ENCODE results near the gene TMEM117.

The TMEM117 gene

GRCh38 chr12:43979450-43979849, 143.6 kb downstream of the TMEM117 start:
- Histone ChIP-seq H4K20me1 (ENCODE audit: insufficient read depth) (no peaks in the 10 kb centered on the region), H3K79me2 (ENCODE audit: insufficient read depth, low read depth) (no peaks in the 10 kb centered on the region), H3K27me3 (ENCODE audit: insufficient read depth, low read depth) (no peaks in the 10 kb centered on the region), H3K4me2 (no peak overlapping the region), H3K4me1 (ENCODE audit: low read depth, poor library complexity, severe bottlenecking) (peaks cover 17% of the 10 kb centered on the region), H3K4me3 (IDR thresholded peaks at IDR 0.05; ENCODE audit: insufficient read depth, low read depth, low read length) (no peak overlapping the region), H3K27ac (no peak overlapping the region), H3K36me3 (ENCODE audit: insufficient read depth) (no peaks in the 10 kb centered on the region), H2AFZ (ENCODE audit: low read depth) (no peak overlapping the region), H3K9ac (no peak overlapping the region)
- TF ChIP-seq, protein P1, sequence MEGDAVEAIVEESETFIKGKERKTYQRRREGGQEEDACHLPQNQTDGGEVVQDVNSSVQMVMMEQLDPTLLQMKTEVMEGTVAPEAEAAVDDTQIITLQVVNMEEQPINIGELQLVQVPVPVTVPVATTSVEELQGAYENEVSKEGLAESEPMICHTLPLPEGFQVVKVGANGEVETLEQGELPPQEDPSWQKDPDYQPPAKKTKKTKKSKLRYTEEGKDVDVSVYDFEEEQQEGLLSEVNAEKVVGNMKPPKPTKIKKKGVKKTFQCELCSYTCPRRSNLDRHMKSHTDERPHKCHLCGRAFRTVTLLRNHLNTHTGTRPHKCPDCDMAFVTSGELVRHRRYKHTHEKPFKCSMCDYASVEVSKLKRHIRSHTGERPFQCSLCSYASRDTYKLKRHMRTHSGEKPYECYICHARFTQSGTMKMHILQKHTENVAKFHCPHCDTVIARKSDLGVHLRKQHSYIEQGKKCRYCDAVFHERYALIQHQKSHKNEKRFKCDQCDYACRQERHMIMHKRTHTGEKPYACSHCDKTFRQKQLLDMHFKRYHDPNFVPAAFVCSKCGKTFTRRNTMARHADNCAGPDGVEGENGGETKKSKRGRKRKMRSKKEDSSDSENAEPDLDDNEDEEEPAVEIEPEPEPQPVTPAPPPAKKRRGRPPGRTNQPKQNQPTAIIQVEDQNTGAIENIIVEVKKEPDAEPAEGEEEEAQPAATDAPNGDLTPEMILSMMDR (conservative IDR thresholded peaks at IDR 0.05; ENCODE audit: low read depth, low read length) = no peak

DNA sequence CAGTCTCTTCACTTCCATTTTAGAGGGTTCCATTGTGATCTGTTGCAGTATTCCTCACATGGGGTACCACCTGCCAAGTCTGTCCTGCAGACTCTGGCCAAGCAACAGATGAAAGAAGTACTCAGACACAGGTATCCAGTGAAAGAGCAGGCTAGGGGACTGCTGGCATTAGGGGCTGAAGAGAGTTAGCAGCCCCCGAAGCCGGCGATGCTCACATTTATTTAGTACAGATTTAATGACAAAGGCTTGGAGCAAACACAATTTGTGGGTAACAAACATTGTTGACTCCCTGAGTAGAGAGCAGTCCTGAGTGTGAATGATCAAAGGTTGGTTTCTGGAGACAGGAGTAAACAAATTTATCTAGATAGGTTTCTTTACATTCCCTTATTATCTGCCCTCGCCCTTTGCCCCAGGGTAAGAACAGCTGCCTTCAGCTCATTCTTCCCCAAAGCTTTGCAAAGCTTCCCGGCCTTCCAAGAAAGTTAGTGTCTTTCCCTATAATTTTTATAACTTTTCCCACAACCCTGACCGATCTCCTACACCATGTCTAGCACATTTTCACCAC, 144.8 kb downstream of the TMEM117 start:
- H3K36me3 ChIP-seq (ENCODE audit: insufficient read depth) = no peaks in the 10 kb centered on the region
- H3K79me2 ChIP-seq (ENCODE audit: insufficient read depth, low read depth) = no peaks in the 10 kb centered on the region

DNA sequence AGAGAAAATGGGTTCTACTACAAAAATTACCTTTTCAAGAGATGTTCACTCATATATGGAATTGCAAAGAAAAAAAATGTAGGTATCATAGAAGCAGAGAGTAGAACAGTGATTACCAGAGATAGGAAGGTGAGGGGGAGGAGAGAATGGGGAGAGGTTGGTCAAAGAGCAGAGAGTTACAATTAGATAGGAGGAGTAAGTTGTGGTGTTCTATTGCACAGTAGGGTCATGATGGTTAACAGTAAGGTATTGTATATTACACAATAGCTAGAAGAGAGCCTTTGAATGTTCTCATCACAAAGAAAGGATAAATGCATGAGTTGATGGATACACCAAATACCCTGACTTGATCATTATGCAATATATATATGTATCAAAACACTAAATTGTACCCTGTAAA, 145.8 kb downstream of the TMEM117 start:
- Histone ChIP-seq H2AFZ (ENCODE audit: low read depth) (no peak overlapping the region), H3K36me3 (ENCODE audit: insufficient read depth) (no peaks in the 10 kb centered on the region), H3K4me3 (IDR thresholded peaks at IDR 0.05; ENCODE audit: insufficient read depth, low read depth, low read length) (no peak overlapping the region), H3K9ac (no peak overlapping the region), H3K27ac (no peak overlapping the region), H3K4me1 (ENCODE audit: low read depth, poor library complexity, severe bottlenecking) (peaks cover 5% of the 10 kb centered on the region), H3K79me2 (ENCODE audit: insufficient read depth, low read depth) (no peaks in the 10 kb centered on the region), H4K20me1 (ENCODE audit: insufficient read depth) (no peaks in the 10 kb centered on the region), H3K27me3 (ENCODE audit: insufficient read depth, low read depth) (no peaks in the 10 kb centered on the region), H3K4me2 (no peak overlapping the region)
- TF ChIP-seq, protein P1 (conservative IDR thresholded peaks at IDR 0.05; ENCODE audit: low read depth, low read length) = no peak

More for the DNA sequence above, 144.8 kb downstream of the TMEM117 start:
- Histone ChIP-seq H3K4me1 (ENCODE audit: low read depth, poor library complexity, severe bottlenecking) (peaks cover 5% of the 10 kb centered on the region), H2AFZ (ENCODE audit: low read depth) (no peak overlapping the region), H3K27me3 (ENCODE audit: insufficient read depth, low read depth) (no peaks in the 10 kb centered on the region), H4K20me1 (ENCODE audit: insufficient read depth) (no peaks in the 10 kb centered on the region), H3K4me2 (no peak overlapping the region), H3K4me3 (IDR thresholded peaks at IDR 0.05; ENCODE audit: insufficient read depth, low read depth, low read length) (no peak overlapping the region), H3K27ac (no peak overlapping the region), H3K9ac (no peak overlapping the region)
- TF ChIP-seq, protein P1 (conservative IDR thresholded peaks at IDR 0.05; ENCODE audit: low read depth, low read length) = no peak

GRCh38 chr12:43982544-43982943, 146.7 kb downstream of the TMEM117 start:
- TF ChIP-seq, protein P1 (conservative IDR thresholded peaks at IDR 0.05; ENCODE audit: low read depth, low read length) = no peak
- Histone ChIP-seq H3K4me3 (IDR thresholded peaks at IDR 0.05; ENCODE audit: insufficient read depth, low read depth, low read length) (no peak overlapping the region), H3K27me3 (ENCODE audit: insufficient read depth, low read depth) (no peaks in the 10 kb centered on the region), H3K27ac (no peak overlapping the region), H4K20me1 (ENCODE audit: insufficient read depth) (no peaks in the 10 kb centered on the region), H2AFZ (ENCODE audit: low read depth) (no peak overlapping the region), H3K36me3 (ENCODE audit: insufficient read depth) (no peaks in the 10 kb centered on the region), H3K79me2 (ENCODE audit: insufficient read depth, low read depth) (no peaks in the 10 kb centered on the region), H3K4me1 (ENCODE audit: low read depth, poor library complexity, severe bottlenecking) (peaks cover 11% of the 10 kb centered on the region), H3K9ac (no peak overlapping the region), H3K4me2 (no peak overlapping the region)
